ENCODE measurements around the gene GNG14. TPM values are rescaled to one million over a fixed set of nuclear protein-coding genes. Genes with fewer than 3 reads are reported as not detected.

Gene GNG14
- total and polyA plus RNA-seq, 2 of the 13 experiments (the other 11 are each of a cell fraction or from before 2014, with no cell fraction given) = not detected

GRCh38 chr19:12648088-12648487 lies 39.7 kb upstream of the GNG14 start (continued):
- TF ChIP-seq NFAT5 (CRISPR knock-in tag; IDR thresholded peaks at IDR 0.05) (no peak), ZNF124 (CRISPR knock-in tag; IDR thresholded peaks at IDR 0.05) (no peak), ZBTB33 (CRISPR knock-in tag; IDR thresholded peaks at IDR 0.05) (peak; percentile 92), ZNF567 (CRISPR knock-in tag; IDR thresholded peaks at IDR 0.05; ENCODE audit: borderline replicate concordance) (no peak), ZNF549 (CRISPR knock-in tag; IDR thresholded peaks at IDR 0.05) (no peak), SIN3A (IDR thresholded peaks at IDR 0.05; ENCODE audit: borderline replicate concordance, low read depth, low read length) (no peak), CHCHD3 (CRISPR knock-in tag; IDR thresholded peaks at IDR 0.05) (no peak), ZNF597 (CRISPR knock-in tag; IDR thresholded peaks at IDR 0.05) (no peak), CEBPZ (IDR thresholded peaks at IDR 0.05; ENCODE audit: low read length) (no peak), RFX1 (IDR thresholded peaks at IDR 0.05) (no peak)
